LoVo (cell line): Measurements from ENCODE around the gene ALG8.
"Not testable (repeated sequence)": the region's sequence is repeated elsewhere in the genome, so short reads cannot be mapped to it uniquely, and the experiment has no call there.

Experiments used
- DNase-seq: peaks from one replicate; pipeline ENCODE4 v3.0.0-alpha.2; 2016; ENCODE audit warnings: low spot score

The ALG8 gene

DNA sequence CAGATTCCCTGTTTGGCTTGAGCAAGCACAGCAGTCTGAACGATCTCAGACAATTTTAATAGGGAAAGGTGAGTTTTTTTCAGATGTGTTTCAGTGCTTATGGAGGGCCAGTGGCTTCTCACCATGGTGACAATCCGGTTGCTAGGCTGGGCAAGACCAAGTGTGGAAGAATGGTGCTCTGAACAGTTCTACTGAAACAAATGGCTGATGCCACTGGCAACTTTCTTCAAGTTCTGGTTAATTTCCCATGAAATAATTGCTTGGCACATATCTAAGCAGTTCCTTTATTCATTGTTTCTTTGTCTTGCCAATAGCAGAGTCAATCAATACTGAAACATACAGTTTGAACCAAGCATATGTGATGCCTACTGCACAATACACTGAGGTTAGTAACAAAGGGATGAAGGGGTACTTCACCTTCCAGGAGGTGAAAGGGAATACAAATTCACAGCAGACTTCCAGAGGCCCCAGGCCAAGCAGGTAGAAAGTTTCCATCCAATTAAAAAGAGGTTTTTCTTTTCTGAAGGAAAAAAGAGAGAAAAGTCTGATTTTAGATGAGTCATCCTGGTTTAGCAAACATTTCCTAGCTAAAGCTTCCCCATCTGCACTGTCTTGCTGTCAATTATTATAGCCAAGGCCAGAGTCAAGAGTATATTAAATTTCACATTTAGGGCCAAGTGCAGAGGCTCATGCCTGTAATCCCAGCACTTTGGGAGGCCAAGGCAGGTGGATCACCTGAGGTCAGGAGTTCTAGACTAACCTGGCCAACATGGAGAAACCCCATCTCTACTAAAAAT, 38.6 kb downstream of the ALG8 start:
- no peak for DNase-seq

- no peak for DNase-seq
These were observed 39.2 kb downstream of the ALG8 start for GRCh38 chr11:78100261-78100660.

DNA sequence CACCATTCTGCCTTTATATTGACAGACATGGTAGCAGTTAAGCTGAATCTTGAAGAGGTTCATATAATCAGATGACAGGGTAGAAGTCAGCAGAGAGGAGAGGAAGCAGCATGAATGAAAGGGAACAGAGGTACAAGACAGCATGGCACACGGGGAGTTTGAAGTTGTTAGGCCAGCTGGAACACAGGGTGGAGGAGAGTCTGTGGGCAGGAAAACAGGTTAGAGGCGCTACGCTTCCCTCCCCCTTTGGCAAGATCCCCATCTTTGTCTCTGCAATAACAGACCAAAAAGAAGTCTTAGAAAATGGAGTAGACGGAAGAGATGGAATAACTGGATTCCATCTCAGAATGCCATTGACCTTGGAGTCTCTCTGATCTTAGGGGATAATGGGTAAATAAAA, 39.8 kb downstream of the ALG8 start:
- DNase-seq: no peak

- no peak for DNase-seq
These were observed 41.6 kb downstream of the ALG8 start for GRCh38 chr11:78097666-78098385.

GRCh38 chr11:78094250-78094649, 45.2 kb downstream of the ALG8 start:
- no peak for DNase-seq

GRCh38 chr11:78086521-78087074, 52.8 kb downstream of the ALG8 start:
- not testable (repeated sequence) for DNase-seq

GRCh38 chr11:78085972-78086371, 53.5 kb downstream of the ALG8 start:
- no peak for DNase-seq

DNA sequence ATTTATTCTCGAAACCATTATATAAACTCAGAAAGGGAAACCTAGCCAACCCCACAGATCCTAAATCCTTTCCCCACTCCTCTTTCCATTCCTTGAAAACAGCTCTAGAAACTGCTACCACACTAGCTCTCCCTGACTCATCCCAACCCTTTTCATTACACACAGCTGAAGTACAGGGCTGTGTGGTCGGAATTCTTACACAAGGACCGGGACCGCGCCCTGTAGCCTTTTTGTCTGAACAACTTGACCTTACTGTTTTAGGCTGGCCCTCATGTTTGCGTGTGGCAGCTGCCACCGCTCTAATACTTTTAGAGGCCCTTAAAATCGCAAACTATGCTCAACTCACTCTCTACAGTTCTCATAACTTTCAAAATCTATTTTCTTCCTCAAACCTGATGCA, 54.9 kb downstream of the ALG8 start:
- DNase-seq: not testable (repeated sequence)

GRCh38 chr11:78083021-78083420, 56.4 kb downstream of the ALG8 start:
- DNase-seq: no peak

- no peak for DNase-seq
These were observed 57.3 kb downstream of the ALG8 start for GRCh38 chr11:78082146-78082545.

- no peak for DNase-seq
These were observed 57.8 kb downstream of the ALG8 start for GRCh38 chr11:78081583-78081982.

- DNase-seq: no peak
These were observed 58.5 kb downstream of the ALG8 start for GRCh38 chr11:78080818-78081495.

GRCh38 chr11:78080084-78080817, 59.2 kb downstream of the ALG8 start:
- no peak for DNase-seq

DNA sequence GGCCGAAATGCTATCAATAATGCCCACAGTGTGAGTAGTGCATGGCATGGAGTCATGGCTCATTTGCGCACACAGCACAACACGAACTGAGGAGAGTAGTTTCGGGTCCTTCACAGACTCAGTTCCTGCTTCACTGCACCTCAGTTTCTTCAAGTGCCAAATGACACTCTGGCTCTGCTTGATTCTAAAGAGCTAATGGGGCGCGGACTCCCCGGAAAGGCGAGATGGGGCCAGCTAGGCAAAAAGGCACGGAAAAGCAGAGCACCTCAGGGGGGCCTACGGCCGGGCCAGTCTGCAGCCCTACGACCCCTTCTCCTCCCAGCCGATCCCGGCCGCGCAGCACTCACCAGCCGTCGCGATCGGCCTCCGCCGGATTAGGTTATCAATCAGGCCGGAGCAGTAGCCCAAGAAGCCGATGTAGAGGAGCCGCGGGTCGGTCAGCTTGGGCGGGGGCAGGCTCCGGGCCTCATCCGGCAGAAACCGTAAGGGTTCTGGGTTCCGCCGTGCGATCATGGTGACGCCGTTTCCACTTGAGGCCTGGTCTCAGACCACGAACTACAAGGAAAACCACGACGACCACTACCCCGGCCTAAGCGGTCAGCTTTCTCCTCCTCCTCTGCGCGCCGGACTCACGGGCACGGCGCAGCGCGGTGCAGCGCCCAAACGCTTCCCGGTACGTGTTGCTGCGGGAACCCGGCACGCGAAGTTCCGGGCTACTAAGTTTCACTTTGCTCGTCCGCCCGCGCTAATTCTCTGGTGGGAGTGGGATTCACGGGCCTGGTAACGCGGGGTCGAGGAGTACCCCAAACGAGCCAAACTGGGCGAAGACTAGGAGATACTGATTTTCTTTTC, 60.0 kb downstream of the ALG8 start, which contains the start of gene NDUFC2:
Gene NDUFC2, minus strand, starts transcription at position 631 of the 852 bp plus-strand sequence. Its CDS starts 118 bp downstream, at position 513.
- DNase-seq: peak; percentile 82

GRCh38 chr11:78078218-78079167, 60.9 kb downstream of the ALG8 start:
- no peak for DNase-seq

DNA sequence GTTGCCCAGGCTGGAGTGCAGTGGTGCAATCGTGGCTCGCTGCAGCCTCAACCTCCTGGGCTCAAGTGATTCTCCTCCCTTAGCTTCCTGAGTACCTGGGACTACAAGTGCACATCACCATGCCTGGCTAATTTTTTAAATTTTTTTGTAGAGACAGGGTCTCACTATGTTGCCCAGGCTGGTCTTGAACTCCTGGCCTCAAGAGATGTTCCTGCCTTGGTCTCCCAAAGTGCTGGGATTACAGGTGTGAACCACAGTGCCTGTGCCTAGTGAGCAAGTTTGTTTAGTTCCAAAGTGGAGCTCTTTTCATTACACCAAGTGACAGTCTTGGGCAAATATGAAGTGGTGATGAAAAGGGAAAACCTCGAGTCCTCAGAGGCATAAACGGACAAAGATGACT, 61.8 kb downstream of the ALG8 start:
- DNase-seq: not testable (repeated sequence)

GRCh38 chr11:78076733-78077403, 62.6 kb downstream of the ALG8 start:
- no peak for DNase-seq

- no peak for DNase-seq
These were observed 64.7 kb downstream of the ALG8 start for GRCh38 chr11:78074756-78075155.

- DNase-seq: no peak
These were observed 67.0 kb downstream of the ALG8 start for GRCh38 chr11:78072455-78072854.
